HG02759 (cell line): ENCODE data around the gene HNRNPK.
A peak's percentile ranks its signal among the peaks of the same experiment; 100 is the strongest.

Experiments used
- ATAC-seq: cut with Tn5 transposase; IDR thresholded peaks from one replicate; pipeline ENCODE4 v1.9.1; 2021; ENCODE audit warnings: mild to moderate bottlenecking, moderate library complexity; ENCODE audit not compliant: unreplicated experiment

HNRNPK gene

GRCh38 chr9:83979812-83980394 lies at the start of gene HNRNPK:
Gene HNRNPK (minus strand): TSS chr9:83980215. CDS start chr9:83978252, 1,963 bp downstream.
- peak; percentile 85 for ATAC-seq

DNA sequence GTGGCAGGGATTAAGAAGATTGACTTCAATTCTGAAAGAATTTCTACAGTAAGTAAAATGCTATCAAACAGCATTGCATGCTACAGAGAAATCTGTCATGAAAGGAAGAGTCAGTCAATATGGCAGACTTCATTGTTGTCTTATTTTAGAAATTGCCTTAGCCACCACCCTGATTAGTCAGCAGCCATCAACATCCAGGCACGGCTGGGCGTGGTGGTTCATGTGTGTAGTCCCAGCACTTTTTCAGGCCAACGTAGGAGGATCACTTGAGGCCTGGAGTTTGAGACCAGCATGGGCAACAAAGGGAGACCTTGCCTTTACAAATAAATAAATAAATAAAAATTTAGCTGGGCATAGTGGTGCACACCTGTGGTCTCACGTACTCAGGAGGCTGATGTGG lies 47.2 kb upstream of the HNRNPK start:
- no peak for ATAC-seq

DNA sequence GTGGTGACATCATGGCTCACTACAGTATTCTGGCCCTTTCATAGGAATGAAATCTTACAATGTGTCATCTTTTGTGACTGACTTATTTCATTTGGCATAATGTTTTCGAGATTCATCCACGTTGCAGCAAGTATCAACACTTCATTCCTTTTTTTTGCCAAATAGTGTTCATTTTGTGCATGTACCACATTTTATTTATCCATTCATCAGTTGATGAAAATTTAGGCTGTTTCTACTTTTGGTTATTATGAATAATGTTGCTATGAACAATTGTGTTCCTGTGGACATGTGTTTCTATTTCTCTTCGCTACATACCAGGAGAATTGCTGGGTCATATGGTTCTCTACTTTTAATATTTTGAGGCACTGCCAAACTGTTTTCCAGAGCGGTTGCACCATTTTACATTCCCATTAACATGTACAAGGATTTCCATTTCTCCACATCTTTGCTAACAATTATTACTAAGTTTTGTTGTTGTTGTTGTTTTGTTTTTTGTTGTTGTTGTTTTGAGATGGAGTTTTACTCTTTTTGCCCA lies 44.1 kb upstream of the HNRNPK start:
- ATAC-seq = no peak

DNA sequence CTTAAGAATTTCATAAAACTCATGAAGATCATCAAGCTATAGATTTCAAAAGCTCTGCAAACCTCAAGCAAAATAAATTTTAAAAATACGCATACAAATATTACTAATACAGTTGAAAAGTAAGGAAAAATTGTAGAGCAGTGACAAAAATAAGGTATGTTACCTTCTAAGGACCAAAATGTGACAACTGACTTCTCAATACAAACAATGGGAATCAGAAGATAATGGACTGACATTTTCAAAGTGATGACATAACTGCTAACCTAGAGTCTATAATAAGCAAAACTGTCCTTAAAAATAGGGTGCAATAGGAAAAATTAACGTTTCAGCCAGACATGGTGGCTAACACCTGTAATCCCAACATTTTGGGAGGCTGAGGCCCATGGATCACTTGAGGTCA lies 27.6 kb upstream of the HNRNPK start:
- no peak for ATAC-seq

GRCh38 chr9:84003246-84003645 lies 23.2 kb upstream of the HNRNPK start:
- ATAC-seq = no peak

GRCh38 chr9:84002344-84002743 lies 22.3 kb upstream of the HNRNPK start:
- ATAC-seq = peak; percentile 81

DNA sequence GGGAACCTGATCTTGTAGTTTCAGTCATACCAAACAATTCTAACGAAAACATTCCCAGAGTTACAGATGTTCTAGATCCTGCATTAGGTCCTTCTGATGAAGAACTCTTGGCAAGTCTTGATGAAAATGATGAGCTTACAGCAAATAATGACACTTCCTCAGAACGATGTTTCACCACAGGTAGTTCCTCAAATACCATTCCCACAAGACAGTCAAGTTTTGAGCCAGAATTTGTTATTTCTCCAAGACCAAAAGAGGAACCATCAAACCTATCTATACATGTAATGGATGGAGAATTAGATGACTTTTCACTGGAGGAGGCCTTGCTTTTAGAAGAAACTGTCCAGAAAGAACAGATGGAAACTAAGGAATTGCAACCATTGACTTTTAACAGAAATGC lies 21.6 kb upstream of the HNRNPK start:
- no peak for ATAC-seq

- no peak for ATAC-seq
These were observed 20.2 kb upstream of the HNRNPK start for GRCh38 chr9:84000186-84000585.

DNA sequence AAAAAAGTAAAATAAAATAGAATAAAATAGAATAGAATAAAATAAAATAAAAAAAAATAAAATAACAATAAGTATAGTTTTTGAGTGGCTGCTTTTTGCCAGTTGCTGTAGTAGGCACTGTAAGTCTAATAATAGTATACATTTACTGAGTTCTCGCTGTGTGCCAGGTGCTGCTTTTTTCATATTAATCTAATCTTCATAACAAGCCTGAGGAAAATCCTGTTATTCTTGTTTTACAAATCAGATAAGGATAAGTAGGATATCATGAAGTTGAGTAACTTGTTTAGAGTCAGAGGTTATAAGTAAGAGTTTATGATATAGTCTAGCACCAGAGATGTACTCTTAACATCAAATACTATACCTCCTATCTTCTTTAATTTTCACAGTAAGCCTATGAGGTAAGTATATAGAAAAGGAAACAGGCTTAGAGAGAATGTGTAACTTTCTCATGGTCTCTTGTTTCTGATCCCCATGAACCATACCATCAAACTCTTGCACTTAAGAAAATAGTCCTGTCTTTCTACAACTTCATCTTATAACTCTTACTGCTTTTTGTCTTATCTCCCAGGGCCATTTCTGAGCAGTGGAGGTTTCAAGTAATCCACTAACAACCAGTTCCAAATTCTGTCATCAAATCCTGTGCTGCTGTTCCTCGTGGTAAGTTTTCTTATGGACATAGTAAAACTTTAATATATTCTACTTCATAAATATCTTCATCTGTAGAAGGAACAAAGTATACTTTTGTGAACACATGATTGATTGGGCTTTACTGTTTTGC lies 19.3 kb upstream of the HNRNPK start:
- ATAC-seq = no peak

- no peak for ATAC-seq
These were observed 16.1 kb upstream of the HNRNPK start for GRCh38 chr9:83996126-83996525.

- ATAC-seq = no peak
These were observed 12.9 kb upstream of the HNRNPK start for GRCh38 chr9:83992901-83993300.

GRCh38 chr9:83992407-83992806 lies 12.4 kb upstream of the HNRNPK start:
- ATAC-seq = no peak

DNA sequence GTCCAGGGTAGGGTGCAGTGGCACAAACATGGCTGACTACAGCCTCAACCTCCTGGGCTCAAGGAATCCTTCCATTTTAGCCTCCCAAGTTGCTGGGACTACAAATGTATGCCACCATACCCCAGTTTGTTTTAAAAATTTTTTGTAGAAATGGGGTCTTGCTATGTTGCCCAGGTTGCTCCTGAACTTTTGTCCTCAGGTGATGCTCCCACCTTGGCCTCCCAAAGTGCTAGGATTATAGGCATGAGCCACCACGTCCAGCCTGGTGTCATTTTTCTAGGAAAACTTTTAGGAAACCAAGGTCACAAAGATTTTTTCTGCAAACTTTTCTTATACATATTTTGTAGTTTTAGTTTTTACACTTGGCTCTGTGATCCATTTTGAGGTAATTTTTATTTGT lies 11.3 kb upstream of the HNRNPK start:
- ATAC-seq = no peak

DNA sequence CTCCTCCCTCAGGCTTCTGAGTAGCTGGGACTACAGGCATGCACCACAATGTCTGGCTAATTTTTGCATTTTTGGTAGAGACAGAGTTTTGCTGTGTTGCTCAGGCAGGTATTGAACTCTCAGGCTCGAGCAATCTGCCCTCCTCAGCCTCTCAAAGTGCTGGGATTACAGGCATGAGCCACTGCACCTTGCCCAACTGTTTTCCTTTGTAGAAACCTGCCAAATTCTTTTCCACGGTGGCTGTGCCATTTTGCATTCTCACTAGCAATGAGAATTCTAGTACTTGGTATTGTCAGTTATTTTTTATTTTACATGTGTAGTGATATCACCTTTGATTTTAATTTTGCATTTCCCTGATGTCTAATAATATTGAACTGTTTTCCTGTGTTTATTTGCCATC lies 8.4 kb upstream of the HNRNPK start:
- ATAC-seq = no peak

- no peak for ATAC-seq
These were observed 7.4 kb upstream of the HNRNPK start for GRCh38 chr9:83987402-83987791.

DNA sequence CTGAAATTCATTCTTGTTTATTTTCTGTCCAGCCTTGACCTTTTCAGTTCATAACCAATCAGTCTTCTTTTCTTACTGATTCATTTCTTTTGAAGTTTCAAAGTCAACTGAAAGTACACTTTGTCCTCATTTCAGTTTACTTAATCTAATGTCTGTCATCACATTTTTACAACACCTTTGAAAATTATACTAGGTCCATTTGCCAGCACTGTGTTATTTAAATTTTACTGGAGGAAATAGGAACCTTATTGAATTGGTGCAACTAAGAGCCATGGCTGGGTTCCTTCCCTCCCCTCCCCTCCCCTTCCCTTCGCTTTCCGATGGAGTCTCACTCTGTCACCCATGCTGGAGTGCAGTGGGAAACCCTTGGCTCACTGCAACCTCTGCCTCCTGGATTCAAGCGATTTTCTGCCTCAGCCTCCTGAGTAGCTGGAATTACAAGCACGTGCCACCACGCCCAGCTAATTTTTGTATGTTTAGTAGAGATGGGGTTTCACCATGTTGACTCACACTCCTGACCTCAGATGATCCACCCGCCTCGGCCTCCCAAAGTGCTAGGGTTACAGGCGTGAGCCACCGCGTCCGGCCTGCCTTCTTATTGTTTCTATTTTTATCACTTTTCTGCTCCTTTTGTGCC lies 6.9 kb upstream of the HNRNPK start:
- no peak for ATAC-seq

DNA sequence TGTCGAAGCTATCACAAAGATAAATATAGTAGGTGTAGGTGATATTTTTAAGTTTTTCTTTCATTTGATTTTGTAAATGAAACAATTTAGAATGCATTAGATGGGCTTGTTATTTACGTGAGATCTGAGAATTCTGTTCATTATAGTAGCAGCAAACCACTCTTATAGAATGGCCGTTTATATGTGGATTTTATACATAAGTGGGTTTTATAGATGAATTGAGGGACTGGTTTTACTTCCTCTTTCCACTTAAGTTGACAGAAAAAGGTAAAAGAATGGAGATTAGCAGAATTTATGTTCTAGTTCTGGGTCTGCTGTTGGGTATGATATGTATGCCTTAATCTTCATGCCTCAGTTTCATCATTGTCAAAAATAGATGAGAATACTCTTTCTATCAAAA lies 6.2 kb upstream of the HNRNPK start:
- ATAC-seq = peak; percentile 37

DNA sequence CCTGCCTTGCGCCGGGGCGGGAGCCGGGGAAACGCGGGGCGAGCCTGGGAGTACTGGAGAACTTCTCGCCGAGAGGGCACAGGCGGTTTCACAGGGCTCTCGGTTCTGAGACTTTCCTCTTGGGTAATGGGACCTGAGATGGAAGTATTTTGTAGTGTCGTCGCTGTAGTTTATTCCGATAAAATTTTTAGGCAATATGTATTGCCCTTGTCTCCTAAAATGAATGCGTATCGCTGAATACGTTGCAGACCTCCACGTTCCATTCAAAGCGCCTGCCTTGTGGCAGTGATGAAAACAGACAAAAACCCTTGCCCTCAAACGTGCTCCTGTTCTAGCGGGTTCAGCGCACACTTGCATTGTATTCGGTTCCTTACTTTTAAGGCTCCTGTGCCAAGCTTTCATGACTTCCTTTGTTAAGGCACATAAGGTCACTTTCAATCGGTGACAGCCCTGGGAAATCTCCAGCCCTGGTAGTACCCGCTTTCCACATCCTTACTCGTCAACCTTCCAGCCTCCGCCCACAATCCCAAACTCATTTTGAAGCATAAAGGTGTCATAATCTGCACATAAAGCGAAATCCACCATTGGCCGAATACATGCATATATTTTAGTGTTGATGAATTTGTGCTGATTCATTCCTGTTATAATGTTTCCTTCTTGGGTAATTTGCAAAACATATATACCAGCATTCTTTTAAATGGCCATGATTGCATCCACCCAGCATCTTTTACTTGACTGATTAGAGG lies 1.3 kb upstream of the HNRNPK start:
- no peak for ATAC-seq

DNA sequence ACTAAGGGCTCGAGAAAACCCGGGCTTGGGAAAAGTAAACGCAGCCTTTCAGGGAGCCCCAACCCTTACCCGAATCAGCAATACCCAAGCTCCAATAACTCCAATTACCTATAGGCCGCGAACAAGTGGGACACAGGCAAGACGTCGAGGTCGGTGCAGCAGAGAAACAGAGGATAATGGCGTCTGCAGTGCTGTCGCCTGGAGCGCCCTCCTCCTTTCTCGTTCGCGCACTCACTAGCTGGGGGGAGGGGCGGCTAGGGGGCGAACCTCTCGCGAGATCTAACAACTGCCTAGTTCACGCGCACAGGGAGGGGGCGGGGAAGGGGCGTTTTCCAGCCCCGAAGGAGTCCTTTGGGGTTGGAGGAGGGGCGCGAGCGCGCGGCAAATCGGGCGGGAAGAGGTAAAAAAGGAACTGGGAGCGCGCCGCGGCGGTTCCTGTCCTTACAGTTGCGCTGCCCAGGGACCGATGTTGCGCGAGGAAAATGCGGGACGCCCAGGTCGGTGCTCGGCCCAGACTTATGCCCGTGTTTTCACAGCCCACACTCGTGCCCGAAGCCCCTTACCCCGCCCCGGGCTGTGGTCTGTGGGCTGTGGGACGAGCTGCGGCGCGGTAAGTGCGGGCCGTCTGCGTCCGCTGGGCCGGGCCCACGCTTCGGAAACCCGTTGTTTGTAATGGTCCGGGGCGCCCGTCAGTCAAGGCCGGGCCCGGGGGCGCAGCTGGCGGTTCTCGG lies 545 bp upstream of the HNRNPK start, which contains the start of gene RMI1:
RMI1 (plus strand) TSS at position 411 of the 731 bp plus-strand sequence. CDS start 20,182 bp downstream, outside the sequence.
- ATAC-seq = peak; percentile 70

DNA sequence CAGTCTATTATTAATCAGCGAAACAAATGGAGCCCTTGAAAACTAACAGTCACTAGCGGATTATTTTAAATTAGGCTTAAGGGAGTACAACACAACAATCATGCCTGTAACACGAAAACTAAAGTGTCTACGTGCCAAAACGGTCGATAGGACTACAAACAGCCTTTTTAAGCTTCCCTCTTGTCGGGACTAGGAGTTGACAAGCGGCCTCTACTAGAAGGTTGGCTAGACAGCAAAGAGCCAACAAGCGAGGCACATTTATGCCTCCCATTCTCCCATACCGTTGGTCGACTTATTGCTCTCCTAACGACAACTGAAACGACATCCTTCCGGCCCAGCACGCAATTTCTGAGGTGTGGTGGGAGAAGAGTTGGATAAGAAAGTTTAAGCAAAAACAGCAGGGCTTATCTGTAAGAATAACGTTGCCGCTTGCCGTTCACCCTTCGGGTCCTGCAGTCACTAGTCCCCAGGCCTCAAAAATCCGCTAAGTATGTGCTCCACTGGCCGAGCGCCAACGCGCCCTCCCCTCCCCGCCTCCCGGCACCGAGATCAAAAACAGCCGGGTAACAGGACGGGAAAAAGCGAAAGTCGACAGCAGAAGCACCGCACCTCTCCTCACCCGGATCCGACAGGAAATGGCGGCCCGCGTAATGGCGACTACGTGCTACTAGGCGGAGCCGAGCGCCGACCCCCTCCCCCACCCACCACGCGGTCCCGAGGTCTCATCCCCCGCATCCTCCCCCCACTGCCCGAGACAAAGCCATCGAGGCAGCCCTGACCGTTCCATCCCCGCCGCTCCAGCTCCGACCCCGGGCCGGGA lies 813 bp downstream of the HNRNPK start:
- ATAC-seq = peak; percentile 25
